ENCODE data around the gene OR10H2.
"Not testable (repeated sequence)": the region's sequence is repeated elsewhere in the genome, so short reads cannot be mapped to it uniquely, and the experiment has no call there.

Gene OR10H2, protein sequence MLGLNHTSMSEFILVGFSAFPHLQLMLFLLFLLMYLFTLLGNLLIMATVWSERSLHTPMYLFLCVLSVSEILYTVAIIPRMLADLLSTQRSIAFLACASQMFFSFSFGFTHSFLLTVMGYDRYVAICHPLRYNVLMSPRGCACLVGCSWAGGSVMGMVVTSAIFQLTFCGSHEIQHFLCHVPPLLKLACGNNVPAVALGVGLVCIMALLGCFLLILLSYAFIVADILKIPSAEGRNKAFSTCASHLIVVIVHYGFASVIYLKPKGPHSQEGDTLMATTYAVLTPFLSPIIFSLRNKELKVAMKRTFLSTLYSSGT

GRCh38 chr19:15727724-15728123 lies at the start of gene OR10H2:
TSS of gene OR10H2 (plus strand) at chr19:15728024. CDS start at chr19:15728044, 20 bp downstream.
- DNase-seq (ENCODE audit: low spot score): no peak
- Mint-ChIP-seq H3K36me3 (ENCODE audit: low read depth) (no peaks in the 10 kb centered on the region), H3K9me3 (no peaks in the 10 kb centered on the region), H3K27me3 (ENCODE audit: low read depth) (peaks cover 11% of the 10 kb centered on the region), H3K4me1 (ENCODE audit: low read depth) (peaks cover 8% of the 10 kb centered on the region), H3K4me3 (no peak within 1 kb of the TSS), H3K27ac (no peak within 1 kb of the TSS)

DNA sequence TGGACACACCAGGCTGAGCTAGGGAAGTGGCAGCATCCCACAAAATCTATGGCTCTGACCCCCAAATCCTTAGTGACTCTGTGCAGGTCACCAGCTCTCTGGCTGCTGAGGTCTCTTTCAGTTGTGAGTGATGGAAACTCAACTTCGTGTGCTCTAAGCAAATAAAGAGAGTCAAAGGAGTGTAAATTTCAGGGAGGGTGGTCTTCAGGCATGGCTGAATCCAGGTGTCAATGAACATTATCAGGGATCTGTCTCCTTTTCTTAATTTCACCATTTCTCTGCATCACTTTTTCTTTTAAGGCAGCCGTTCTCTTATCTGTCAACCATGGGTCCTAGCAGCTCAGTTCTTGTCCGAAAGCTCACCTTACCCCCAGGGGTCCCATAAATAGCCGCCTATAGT lies 48.7 kb upstream of the OR10H2 start:
- H3K27me3 Mint-ChIP-seq (ENCODE audit: low read depth): no peaks in the 10 kb centered on the region
- peaks cover 12% of the 10 kb centered on the region for H3K9me3 Mint-ChIP-seq
- peaks cover 1% of the 10 kb centered on the region for H3K36me3 Mint-ChIP-seq (ENCODE audit: low read depth)
- H3K27ac Mint-ChIP-seq: no peak overlapping the region
- H3K4me3 Mint-ChIP-seq: no peak overlapping the region
- no peak for DNase-seq (ENCODE audit: low spot score)
- H3K4me1 Mint-ChIP-seq (ENCODE audit: low read depth): no peaks in the 10 kb centered on the region

DNA sequence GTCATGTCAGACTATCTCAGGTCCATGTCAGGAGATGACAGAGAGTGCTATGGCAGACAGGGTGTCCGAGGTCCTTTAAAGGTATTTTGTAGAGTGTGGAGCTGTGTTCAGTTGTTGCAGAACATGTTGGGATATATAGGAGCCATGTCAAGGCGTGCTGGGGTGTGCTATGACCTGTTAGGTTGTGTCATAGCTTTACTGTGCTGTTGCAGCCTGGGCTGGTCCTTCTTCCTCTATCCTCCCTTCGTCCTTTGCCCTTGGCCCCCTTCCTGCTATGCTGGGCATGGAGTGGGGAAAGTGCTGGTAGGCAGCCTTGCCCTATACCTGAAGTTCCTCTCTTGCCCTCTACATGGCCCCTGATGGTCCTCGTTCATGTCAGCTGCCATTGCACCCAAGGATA lies 48.0 kb upstream of the OR10H2 start:
- not testable (repeated sequence) for H3K4me3 Mint-ChIP-seq; H3K27me3 Mint-ChIP-seq (ENCODE audit: low read depth); H3K36me3 Mint-ChIP-seq (ENCODE audit: low read depth); H3K27ac Mint-ChIP-seq; H3K4me1 Mint-ChIP-seq (ENCODE audit: low read depth); DNase-seq (ENCODE audit: low spot score)
- peaks cover 12% of the 10 kb centered on the region for H3K9me3 Mint-ChIP-seq

DNA sequence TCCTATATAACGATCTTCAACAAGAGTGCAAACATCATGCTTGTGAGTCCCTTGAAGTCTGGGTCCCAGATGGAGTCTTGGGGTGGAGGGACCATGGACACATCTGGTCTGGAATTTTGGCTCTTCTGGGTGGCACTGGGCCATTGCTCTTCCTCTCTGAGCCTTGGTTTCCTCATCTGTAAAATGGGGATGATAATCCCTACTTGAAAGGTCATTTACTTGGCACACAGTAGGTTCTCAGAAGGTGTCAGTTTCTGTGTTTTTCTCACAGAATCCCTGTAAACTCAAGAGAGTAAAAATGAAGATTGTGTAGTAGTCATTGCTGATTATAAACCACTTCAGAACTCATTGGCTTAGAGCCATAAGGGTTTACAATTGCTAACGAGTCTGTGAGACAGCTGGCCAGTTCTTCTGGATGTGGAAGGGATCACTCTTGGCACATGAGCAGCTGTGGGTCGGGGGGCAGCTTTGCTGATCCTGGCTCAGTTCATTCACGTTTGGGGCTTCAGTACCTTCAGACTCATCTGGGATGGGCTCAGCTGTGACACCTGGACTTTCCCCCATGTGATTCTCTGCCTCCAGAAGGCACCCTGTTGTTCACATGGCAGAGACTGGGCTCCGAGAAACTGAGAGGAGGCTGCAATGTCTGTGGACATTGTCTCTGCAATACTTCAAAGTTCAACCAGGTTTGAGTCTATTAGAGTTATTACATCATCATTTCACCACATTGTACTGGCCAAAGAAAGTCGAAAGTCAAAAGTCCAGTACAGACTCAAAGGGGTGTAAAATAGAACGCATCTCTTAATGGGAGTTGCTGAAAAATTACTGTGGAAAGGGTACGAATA lies 47.1 kb upstream of the OR10H2 start:
- no peaks in the 10 kb centered on the region for H3K4me1 Mint-ChIP-seq (ENCODE audit: low read depth)

GRCh38 chr19:15683411-15683810 lies 44.4 kb upstream of the OR10H2 start:
- no peaks in the 10 kb centered on the region for H3K4me1 Mint-ChIP-seq (ENCODE audit: low read depth)
- no peaks in the 10 kb centered on the region for H3K36me3 Mint-ChIP-seq (ENCODE audit: low read depth)
- H3K27me3 Mint-ChIP-seq (ENCODE audit: low read depth): no peaks in the 10 kb centered on the region
- H3K9me3 Mint-ChIP-seq: no peaks in the 10 kb centered on the region
- no peak overlapping the region for H3K27ac Mint-ChIP-seq
- H3K4me3 Mint-ChIP-seq: no peak overlapping the region
- no peak for DNase-seq (ENCODE audit: low spot score)

More for the DNA sequence above, 47.1 kb upstream of the OR10H2 start:
- DNase-seq (ENCODE audit: low spot score): no peak
- H3K4me3 Mint-ChIP-seq: no peak overlapping the region
- H3K27me3 Mint-ChIP-seq (ENCODE audit: low read depth): no peaks in the 10 kb centered on the region
- no peak overlapping the region for H3K27ac Mint-ChIP-seq
- H3K36me3 Mint-ChIP-seq (ENCODE audit: low read depth): peaks cover 1% of the 10 kb centered on the region
- H3K9me3 Mint-ChIP-seq: peaks cover 12% of the 10 kb centered on the region

- Mint-ChIP-seq H3K36me3 (ENCODE audit: low read depth) (no peaks in the 10 kb centered on the region), H3K4me1 (ENCODE audit: low read depth) (no peaks in the 10 kb centered on the region), H3K9me3 (no peaks in the 10 kb centered on the region), H3K27ac (no peak overlapping the region), H3K27me3 (ENCODE audit: low read depth) (no peaks in the 10 kb centered on the region), H3K4me3 (no peak overlapping the region)
- DNase-seq (ENCODE audit: low spot score): no peak
These were observed 43.0 kb upstream of the OR10H2 start for GRCh38 chr19:15684828-15685227.

- Mint-ChIP-seq H3K27ac (no peak overlapping the region), H3K9me3 (no peaks in the 10 kb centered on the region), H3K4me1 (ENCODE audit: low read depth) (peaks cover 3% of the 10 kb centered on the region), H3K27me3 (ENCODE audit: low read depth) (no peaks in the 10 kb centered on the region), H3K36me3 (ENCODE audit: low read depth) (no peaks in the 10 kb centered on the region), H3K4me3 (no peak overlapping the region)
- DNase-seq (ENCODE audit: low spot score): no peak
These were observed 31.1 kb upstream of the OR10H2 start for GRCh38 chr19:15696654-15697194.

DNA sequence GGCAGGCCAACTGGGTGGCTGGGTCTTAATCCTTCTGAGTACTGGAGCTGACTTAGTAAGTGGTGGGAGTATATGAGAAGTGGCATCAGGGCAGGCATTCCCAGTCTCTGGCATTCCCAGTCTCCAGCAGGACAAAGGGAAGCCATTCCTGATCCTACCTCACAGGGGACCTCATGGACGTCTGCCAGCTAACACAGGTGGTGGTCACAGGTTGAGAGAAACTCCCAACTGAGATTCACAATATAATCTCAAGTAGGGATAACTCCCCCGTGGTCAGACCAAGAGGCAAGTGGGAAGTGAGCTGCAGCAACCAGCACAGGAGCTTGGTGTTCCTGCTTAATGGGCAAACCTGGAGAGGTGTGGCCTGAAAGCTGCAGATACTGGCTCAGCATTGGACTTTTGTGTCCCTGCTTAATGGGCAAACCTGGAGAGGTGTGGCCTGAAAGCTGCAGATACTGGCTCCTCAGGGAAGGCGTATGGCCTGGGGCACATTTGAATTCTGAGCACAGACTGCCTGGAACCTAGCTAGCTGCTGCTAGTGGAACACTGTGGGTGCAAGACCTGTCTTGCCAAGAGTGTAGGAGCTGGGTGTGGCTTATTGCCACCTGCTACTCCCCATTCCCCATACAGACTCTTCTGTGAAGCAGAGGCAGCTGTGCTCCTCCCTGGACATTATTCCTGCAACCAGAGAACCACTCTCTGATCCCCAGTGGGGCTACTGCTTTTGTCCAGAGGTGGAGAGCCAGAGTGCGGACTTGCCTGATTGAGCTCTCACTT lies 25.9 kb upstream of the OR10H2 start:
- DNase-seq (ENCODE audit: low spot score): no peak
- Mint-ChIP-seq H3K4me3 (no peak overlapping the region), H3K9me3 (no peaks in the 10 kb centered on the region), H3K4me1 (ENCODE audit: low read depth) (peaks cover 3% of the 10 kb centered on the region), H3K36me3 (ENCODE audit: low read depth) (no peaks in the 10 kb centered on the region), H3K27ac (no peak overlapping the region), H3K27me3 (ENCODE audit: low read depth) (no peaks in the 10 kb centered on the region)

- no peak for DNase-seq (ENCODE audit: low spot score)
- Mint-ChIP-seq H3K4me3 (no peak overlapping the region), H3K36me3 (ENCODE audit: low read depth) (no peaks in the 10 kb centered on the region), H3K27ac (no peak overlapping the region), H3K27me3 (ENCODE audit: low read depth) (no peaks in the 10 kb centered on the region), H3K9me3 (no peaks in the 10 kb centered on the region), H3K4me1 (ENCODE audit: low read depth) (peaks cover 3% of the 10 kb centered on the region)
These were observed 25.3 kb upstream of the OR10H2 start for GRCh38 chr19:15702534-15702930.

DNA sequence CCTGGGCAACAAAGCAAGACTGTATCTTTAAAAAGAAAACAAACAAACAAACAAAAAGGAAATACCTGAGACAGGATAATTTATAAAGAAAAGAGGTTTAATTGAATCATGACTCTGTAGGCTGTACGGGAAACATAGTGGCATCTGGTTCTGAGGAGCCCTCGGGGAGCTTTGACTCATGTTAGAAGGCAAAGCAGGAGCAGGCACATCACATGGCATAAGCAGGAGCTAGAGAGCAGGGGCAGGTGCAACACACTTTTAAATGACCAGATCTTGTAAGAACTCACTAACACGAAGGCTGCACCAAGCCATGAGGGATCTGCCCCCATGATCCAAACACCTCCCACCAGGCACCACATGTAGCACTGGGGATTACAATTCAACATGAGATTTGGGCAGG lies 13.2 kb upstream of the OR10H2 start:
- Mint-ChIP-seq H3K4me3 (no peak overlapping the region), H3K36me3 (ENCODE audit: low read depth) (no peaks in the 10 kb centered on the region), H3K27ac (no peak overlapping the region), H3K4me1 (ENCODE audit: low read depth) (no peaks in the 10 kb centered on the region), H3K27me3 (ENCODE audit: low read depth) (peaks cover 7% of the 10 kb centered on the region), H3K9me3 (no peaks in the 10 kb centered on the region)
- DNase-seq (ENCODE audit: low spot score): no peak

DNA sequence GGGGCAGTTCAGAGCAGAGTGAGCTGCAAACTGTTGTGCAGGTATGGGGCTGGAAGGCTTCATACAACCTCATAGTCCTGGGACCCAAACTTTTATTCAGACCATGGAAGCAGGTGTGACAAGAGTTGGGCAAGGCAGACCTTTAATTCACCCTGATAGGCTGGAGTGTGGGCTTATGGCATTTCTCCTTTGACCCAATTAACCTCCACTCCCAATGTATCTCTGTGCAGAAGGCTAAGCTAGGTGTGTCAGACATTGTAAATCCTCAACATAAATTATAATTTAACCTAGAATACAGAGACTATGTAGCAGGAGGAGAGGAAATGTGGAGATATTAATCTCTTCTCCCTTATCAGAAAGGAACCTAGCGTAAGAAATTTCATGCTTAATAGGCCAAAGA lies 12.2 kb upstream of the OR10H2 start:
- Mint-ChIP-seq H3K4me1 (ENCODE audit: low read depth) (no peaks in the 10 kb centered on the region), H3K27ac (no peak overlapping the region), H3K27me3 (ENCODE audit: low read depth) (peaks cover 3% of the 10 kb centered on the region), H3K9me3 (no peaks in the 10 kb centered on the region), H3K36me3 (ENCODE audit: low read depth) (no peaks in the 10 kb centered on the region), H3K4me3 (no peak overlapping the region)
- no peak for DNase-seq (ENCODE audit: low spot score)

GRCh38 chr19:15717809-15718208 lies 10.0 kb upstream of the OR10H2 start:
- Mint-ChIP-seq H3K9me3 (no peaks in the 10 kb centered on the region), H3K4me3 (no peak overlapping the region), H3K27me3 (ENCODE audit: low read depth) (peaks cover 13% of the 10 kb centered on the region), H3K4me1 (ENCODE audit: low read depth) (no peaks in the 10 kb centered on the region), H3K36me3 (ENCODE audit: low read depth) (no peaks in the 10 kb centered on the region), H3K27ac (no peak overlapping the region)
- no peak for DNase-seq (ENCODE audit: low spot score)

- H3K27me3 Mint-ChIP-seq (ENCODE audit: low read depth): peaks cover 23% of the 10 kb centered on the region
- H3K36me3 Mint-ChIP-seq (ENCODE audit: low read depth): no peaks in the 10 kb centered on the region
- no peaks in the 10 kb centered on the region for H3K4me1 Mint-ChIP-seq (ENCODE audit: low read depth)
- no peak for DNase-seq (ENCODE audit: low spot score)
- H3K4me3 Mint-ChIP-seq: no peak overlapping the region
- H3K27ac Mint-ChIP-seq: no peak overlapping the region
- H3K9me3 Mint-ChIP-seq: no peaks in the 10 kb centered on the region
These were observed 6.6 kb upstream of the OR10H2 start for GRCh38 chr19:15721268-15721667.

DNA sequence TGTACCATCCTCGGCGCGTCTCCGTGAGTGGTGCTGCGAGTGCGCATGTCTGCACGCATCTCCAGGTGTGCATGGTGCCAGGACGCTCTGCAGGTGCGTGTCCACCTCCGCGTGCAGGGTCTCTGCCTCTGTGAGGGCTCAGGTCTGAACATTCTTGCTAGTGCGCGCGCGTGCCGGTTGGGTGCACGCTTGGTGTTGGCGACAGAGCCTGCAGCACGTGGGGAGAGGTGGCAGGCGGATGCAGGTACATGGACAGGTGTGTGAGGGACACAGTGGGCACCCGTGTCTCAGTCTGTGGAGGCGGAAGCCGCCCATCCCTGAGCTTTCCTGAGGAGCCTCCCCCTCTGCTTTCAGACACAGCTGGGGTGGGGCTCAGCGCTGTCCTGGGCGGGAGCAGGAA lies 4.9 kb upstream of the OR10H2 start:
- Mint-ChIP-seq H3K9me3 (no peaks in the 10 kb centered on the region), H3K4me3 (no peak overlapping the region), H3K4me1 (ENCODE audit: low read depth) (peaks cover 2% of the 10 kb centered on the region), H3K27ac (no peak overlapping the region), H3K27me3 (ENCODE audit: low read depth) (peaks cover 23% of the 10 kb centered on the region), H3K36me3 (ENCODE audit: low read depth) (no peaks in the 10 kb centered on the region)
- no peak for DNase-seq (ENCODE audit: low spot score)
